H1 (cell line): ENCODE data around the gene COL4A3. TPM values are rescaled to one million over a fixed set of nuclear protein-coding genes. Genes with fewer than 3 reads are reported as not detected.

Source experiments
- CTCF ChIA-PET: fragments of 300-600 bp; sonication (Branson Sonifier 250); formaldehyde crosslinking; loops from one replicate; lab custom pipeline; 2021; ENCODE audit not compliant: partially characterized antibody; lab: Charles Lee
- POLR2A ChIA-PET: fragments of 300-600 bp; sonication (Branson Sonifier 250); formaldehyde crosslinking; loops from one replicate; lab custom pipeline; 2021; ENCODE audit warnings: inconsistent platforms; ENCODE audit not compliant: partially characterized antibody; lab: Charles Lee
- DNase-seq, 2 experiments: peaks; one replicate each; pipeline versions ENCODE4 v3.0.0 to v3.0.0-alpha.2; 2010 to 2022; ENCODE audit warnings: low spot score in 2 of 2, low read depth in 1 of 2, mixed read lengths in 1 of 2
- FAIRE-seq: peaks from 2 replicates; lab custom pipeline; 2011; peaks lifted over from hg19 to GRCh38; lab: Jason Lieb, UNC
- H2AFZ ChIP-seq: 2 replicates; pipeline ENCODE4 v1.8.1; 2012; ENCODE audit warnings: low read length, inconsistent platforms
- H2AK5ac ChIP-seq: 2 replicates; pipeline ENCODE4 v1.6.1; 2013; ENCODE audit warnings: low read depth, low read length
- H2BK120ac ChIP-seq: replicated peaks from 2 replicates; pipeline ENCODE3; 2013; ENCODE audit warnings: low read depth, low read length, inconsistent platforms
- H2BK12ac ChIP-seq: 2 replicates; pipeline ENCODE4 v1.6.1; 2013; ENCODE audit warnings: low read depth, low read length
- H2BK15ac ChIP-seq: 2 replicates; pipeline ENCODE4 v1.6.1; 2013; ENCODE audit warnings: low read length
- H2BK20ac ChIP-seq: 2 replicates; pipeline ENCODE4 v1.6.1; 2013; ENCODE audit warnings: low read length
- H2BK5ac ChIP-seq: 2 replicates; pipeline ENCODE4 v1.6.1; 2013; ENCODE audit warnings: low read depth, low read length
- H3K14ac ChIP-seq: 2 replicates; pipeline ENCODE4 v1.6.1; 2013; ENCODE audit warnings: inconsistent platforms; ENCODE audit not compliant: insufficient read length
- H3K18ac ChIP-seq: 2 replicates; pipeline ENCODE4 v1.6.1; 2013; ENCODE audit warnings: low read length; ENCODE audit errors: extremely low read depth
- H3K23ac ChIP-seq: 2 replicates; pipeline ENCODE4 v1.6.1; 2013; ENCODE audit warnings: inconsistent platforms; ENCODE audit not compliant: insufficient read length
- H3K23me2 ChIP-seq: 2 replicates; pipeline ENCODE4 v1.6.1; 2013; ENCODE audit warnings: low read depth, low read length
- H3K27ac ChIP-seq: 2 replicates; pipeline ENCODE4 v1.6.1; 2011; ENCODE audit warnings: low read depth, low read length, inconsistent platforms
- H3K27me3 ChIP-seq, 4 experiments: replicated peaks in 1 of 4; 1 replicate in 1 of 4; 2 replicates in 3 of 4; pipeline versions ENCODE4 v1.6.1 to v1.8.1; 2011 to 2013; ENCODE audit warnings: low read length in 3 of 4, mild to moderate bottlenecking in 3 of 4, inconsistent platforms in 2 of 4, mixed read lengths in 2 of 4, moderate library complexity in 1 of 4; ENCODE audit not compliant: control insufficient read depth in 3 of 4, insufficient read depth in 3 of 4; ENCODE audit errors: extremely low read depth in 1 of 4
- H3K36me3 ChIP-seq, 4 experiments: 2 replicates each; pipeline versions ENCODE4 v1.6.1 to v1.8.1; 2011 to 2013; ENCODE audit warnings: mild to moderate bottlenecking in 4 of 4, low read length in 3 of 4, moderate library complexity in 2 of 4, control low read depth in 1 of 4, inconsistent platforms in 1 of 4; ENCODE audit not compliant: insufficient read depth in 4 of 4, control insufficient read depth in 2 of 4
- H3K4ac ChIP-seq: replicated peaks from 2 replicates; pipeline ENCODE3; 2013; ENCODE audit warnings: low read length, low read depth, mixed read lengths, inconsistent platforms; ENCODE audit not compliant: insufficient read length
- H3K4me1 ChIP-seq, 4 experiments: replicated peaks in 1 of 4; 1 replicate in 1 of 4; 2 replicates in 3 of 4; pipeline versions ENCODE4 v1.6.1 to v1.8.1; 2011 to 2013; ENCODE audit warnings: low read length in 3 of 4, inconsistent platforms in 2 of 4, mixed read lengths in 1 of 4; ENCODE audit not compliant: insufficient read depth in 4 of 4, control insufficient read depth in 3 of 4
- H3K4me2 ChIP-seq, 2 experiments: 2 replicates each; pipeline versions ENCODE4 v1.6.1 to v1.8.1; 2011 to 2013; ENCODE audit warnings: low read depth in 2 of 2, low read length in 2 of 2, control low read depth in 1 of 2, inconsistent platforms in 1 of 2, mild to moderate bottlenecking in 1 of 2; ENCODE audit not compliant: insufficient read depth in 1 of 2
- H3K4me3 ChIP-seq, 4 experiments: fragments of 200-600, 300-600 bp in 1 of 4; sonication (generic), shearing (Covaris generic), sonication (Bioruptor Twin) in 1 of 4; 2 replicates each; pipeline versions ENCODE4 v1.5.1 to v1.8.1; 2011 to 2016; ENCODE audit warnings: low read length in 4 of 4, low read depth in 3 of 4, control low read depth in 2 of 4, inconsistent platforms in 2 of 4, mild to moderate bottlenecking in 2 of 4, mixed read lengths in 1 of 4, moderate library complexity in 1 of 4; ENCODE audit not compliant: insufficient read depth in 2 of 4; ENCODE audit errors: extremely low read depth in 1 of 4
- H3K56ac ChIP-seq: replicated peaks from 2 replicates; pipeline ENCODE3; 2013; ENCODE audit warnings: low read depth, mild to moderate bottlenecking, mixed read lengths, low read length, inconsistent platforms; ENCODE audit not compliant: insufficient read length
- H3K79me1 ChIP-seq: 2 replicates; pipeline ENCODE4 v1.6.1; 2013; ENCODE audit warnings: low read depth, low read length, control low read depth
- H3K79me2 ChIP-seq, 2 experiments: 2 replicates each; pipeline versions ENCODE4 v1.6.1 to v1.8.1; 2012 to 2013; ENCODE audit warnings: low read length in 2 of 2, mild to moderate bottlenecking in 2 of 2, inconsistent platforms in 1 of 2; ENCODE audit not compliant: insufficient read depth in 2 of 2, control insufficient read depth in 1 of 2
- H3K9ac ChIP-seq, 4 experiments: replicated peaks in 1 of 4; 1 replicate in 1 of 4; 2 replicates in 3 of 4; pipeline versions ENCODE4 v1.6.1 to v1.8.1; 2011 to 2013; ENCODE audit warnings: low read depth in 3 of 4, low read length in 3 of 4, control low read depth in 2 of 4, mild to moderate bottlenecking in 2 of 4, moderate library complexity in 2 of 4, inconsistent platforms in 1 of 4; ENCODE audit errors: extremely low read depth in 1 of 4
- H3K9me3 ChIP-seq, 2 experiments: 2 replicates each; pipeline versions ENCODE4 v1.6.1 to v1.8.1; 2012 to 2013; ENCODE audit warnings: mild to moderate bottlenecking in 2 of 2, moderate library complexity in 2 of 2, control low read depth in 1 of 2, inconsistent platforms in 1 of 2, low read depth in 1 of 2, low read length in 1 of 2, mixed read lengths in 1 of 2; ENCODE audit not compliant: insufficient read depth in 2 of 2
- H4K20me1 ChIP-seq, 2 experiments: replicated peaks in 1 of 2; 2 replicates each; pipeline versions ENCODE3 to v1.8.1; 2011 to 2013; ENCODE audit warnings: inconsistent platforms in 2 of 2, low read length in 2 of 2, mild to moderate bottlenecking in 1 of 2; ENCODE audit not compliant: insufficient read depth in 2 of 2, control insufficient read depth in 1 of 2
- H4K5ac ChIP-seq: 2 replicates; pipeline ENCODE4 v1.6.1; 2013; ENCODE audit warnings: low read length, low read depth, mixed read lengths, inconsistent platforms; ENCODE audit not compliant: insufficient read length
- H4K8ac ChIP-seq: 2 replicates; pipeline ENCODE4 v1.8.0; 2013; ENCODE audit warnings: mild to moderate bottlenecking, moderate library complexity, low read length, inconsistent platforms; ENCODE audit not compliant: insufficient read depth; ENCODE audit errors: extremely low read depth
- H4K91ac ChIP-seq: replicated peaks from 2 replicates; pipeline ENCODE3; 2013; ENCODE audit warnings: low read length, mixed read lengths, inconsistent platforms; ENCODE audit not compliant: insufficient read length
- ATF3 ChIP-seq: IDR thresholded peaks from 2 replicates; pipeline ENCODE4 v1.6.1; 2011; ENCODE audit warnings: low read depth, mild to moderate bottlenecking, low read length; ENCODE audit not compliant: insufficient read depth
- BCL11A ChIP-seq, 2 experiments: IDR thresholded peaks; one replicate each; pipeline ENCODE4 v1.6.1; 2011; ENCODE audit warnings: low read depth in 2 of 2, low read length in 2 of 2, mild to moderate bottlenecking in 2 of 2
- JUND ChIP-seq: IDR thresholded peaks from 2 replicates; pipeline ENCODE4 v1.6.1; 2011; ENCODE audit warnings: mild to moderate bottlenecking, improper control_type of control experiment, low read length
- KDM1A ChIP-seq: fragments of 200-600, 300-600 bp; sonication (generic); IDR thresholded peaks from 2 replicates; pipeline ENCODE4 v1.7.1; 2016; ENCODE audit warnings: mild to moderate bottlenecking, low read length, borderline replicate concordance
- NRF1 ChIP-seq: IDR thresholded peaks from 2 replicates; pipeline ENCODE4 v1.6.1; 2011; ENCODE audit warnings: mild to moderate bottlenecking, low read depth, low read length, improper control_type of control experiment
- TEAD4 ChIP-seq: IDR thresholded peaks from 2 replicates; pipeline ENCODE4 v1.6.1; 2012; ENCODE audit warnings: low read depth, low read length, inconsistent platforms, mixed read lengths
- WGBS, 2 experiments: shearing (Covaris generic) in 1 of 2; methylation state at CpG; one replicate each; pipeline versions ENCODE4 v1.1.6 to v1.1.7; 2013 to 2015; ENCODE audit warnings: low lambda C conversion rate in 2 of 2, mixed read lengths in 2 of 2, inconsistent platforms in 1 of 2, low coverage in 1 of 2, missing lambda C conversion rate in 1 of 2; ENCODE audit not compliant: insufficient replicate concordance in 2 of 2, insufficient coverage in 1 of 2, insufficient read length in 1 of 2; ENCODE audit errors: extremely low coverage in 1 of 2, missing lambda C conversion rate in 1 of 2; 5-methylcytosine and 5-hydroxymethylcytosine counted together
- polyA plus RNA-seq, 7 experiments: library from polyadenylated mRNA; depleted of rRNA in 3 of 7; stranded (reverse) in 5 of 7; unstranded in 2 of 7; fragments of >200 nt in 5 of 7; fragments of 200-250 nt in 2 of 7; gene quantifications; 1 replicate in 5 of 7; 2 replicates in 1 of 7; 4 replicates in 1 of 7; pipeline versions ENCODE4 v1.2.1 to v1.2.3, GENCODE V29; 2011 to 2013; ENCODE audit warnings: missing spikeins in 2 of 7, mixed read lengths in 2 of 7
- total RNA-seq: library from RNA; stranded (reverse); fragmentation: NEBNext Ultra II Directional; extraction: Animal tissue kit (Norgen Biotek cat#: 25700); gene quantifications from 2 replicates; pipeline ENCODE4 v1.2.1, GENCODE V29; 2021

COL4A3 gene
- total and polyA plus RNA-seq, 2 of the 8 experiments (the other 6 are each of a cell fraction or from before 2014, with no cell fraction given): 0.12 to 0.17 TPM

GRCh38 chr2:227148106-227148505 lies 16.3 kb upstream of the COL4A3 start:
- CTCF ChIA-PET: no interaction called here
- no peak overlapping the region for H3K27ac ChIP-seq

More at GRCh38 chr2:227148106-227148505, 16.3 kb upstream of the COL4A3 start:
- no peak overlapping the region for H3K14ac ChIP-seq
- H3K4ac ChIP-seq: no peak overlapping the region
- DNase-seq (no peak), FAIRE-seq (no peak)
- no peak overlapping the region for H4K5ac ChIP-seq
- no peak overlapping the region for H2BK15ac ChIP-seq
- no peaks in the 10 kb centered on the region for H3K79me1 ChIP-seq
- no peak overlapping the region for H3K23ac ChIP-seq
- WGBS, 2 experiments: 96% methylated on average over 2 of the region's 2 CpGs; no CpG with 5 or more reads in 1 of the 2 experiments
- TF ChIP-seq TEAD4: no peak
- no peak for TF ChIP-seq ATF3
- TF ChIP-seq BCL11A (IDR thresholded peaks at IDR 0.05; ENCODE audit: low read depth in 2 of 2, low read length in 2 of 2): no peak
- TF ChIP-seq JUND: no peak
- TF ChIP-seq NRF1: no peak
- peak; percentile 65; the same call in 1 of the 2 replicates for TF ChIP-seq KDM1A
- no peak overlapping the region for H2AK5ac ChIP-seq
- H3K56ac ChIP-seq: no peak overlapping the region
- no peak overlapping the region for H3K4me3 ChIP-seq
- H3K18ac ChIP-seq: no peak overlapping the region
- H4K8ac ChIP-seq: no peak overlapping the region
- H3K9ac ChIP-seq: no peak overlapping the region
- no peak overlapping the region for H3K4me2 ChIP-seq
- no peaks in the 10 kb centered on the region for H3K4me1 ChIP-seq
- H2BK12ac ChIP-seq: no peak overlapping the region
- H3K9me3 ChIP-seq: peaks cover 3 to 9% of the 10 kb centered on the region in 2 experiments; a peak in 2 of 4 replicates
- H3K36me3 ChIP-seq: no peaks in the 10 kb centered on the region
- H3K79me2 ChIP-seq: no peaks in the 10 kb centered on the region
- no peak overlapping the region for H2BK20ac ChIP-seq
- H3K27me3 ChIP-seq: no peaks in the 10 kb centered on the region
- H2BK120ac ChIP-seq: no peak overlapping the region
- H4K91ac ChIP-seq: no peak overlapping the region
- no peaks in the 10 kb centered on the region for H3K23me2 ChIP-seq
- H4K20me1 ChIP-seq: no peaks in the 10 kb centered on the region
- POLR2A ChIA-PET: no interaction called here
- no peak overlapping the region for H2AFZ ChIP-seq
- no peak overlapping the region for H2BK5ac ChIP-seq
